ENCODE measurements around the gene ADGRL3.

The ADGRL3 gene

DNA sequence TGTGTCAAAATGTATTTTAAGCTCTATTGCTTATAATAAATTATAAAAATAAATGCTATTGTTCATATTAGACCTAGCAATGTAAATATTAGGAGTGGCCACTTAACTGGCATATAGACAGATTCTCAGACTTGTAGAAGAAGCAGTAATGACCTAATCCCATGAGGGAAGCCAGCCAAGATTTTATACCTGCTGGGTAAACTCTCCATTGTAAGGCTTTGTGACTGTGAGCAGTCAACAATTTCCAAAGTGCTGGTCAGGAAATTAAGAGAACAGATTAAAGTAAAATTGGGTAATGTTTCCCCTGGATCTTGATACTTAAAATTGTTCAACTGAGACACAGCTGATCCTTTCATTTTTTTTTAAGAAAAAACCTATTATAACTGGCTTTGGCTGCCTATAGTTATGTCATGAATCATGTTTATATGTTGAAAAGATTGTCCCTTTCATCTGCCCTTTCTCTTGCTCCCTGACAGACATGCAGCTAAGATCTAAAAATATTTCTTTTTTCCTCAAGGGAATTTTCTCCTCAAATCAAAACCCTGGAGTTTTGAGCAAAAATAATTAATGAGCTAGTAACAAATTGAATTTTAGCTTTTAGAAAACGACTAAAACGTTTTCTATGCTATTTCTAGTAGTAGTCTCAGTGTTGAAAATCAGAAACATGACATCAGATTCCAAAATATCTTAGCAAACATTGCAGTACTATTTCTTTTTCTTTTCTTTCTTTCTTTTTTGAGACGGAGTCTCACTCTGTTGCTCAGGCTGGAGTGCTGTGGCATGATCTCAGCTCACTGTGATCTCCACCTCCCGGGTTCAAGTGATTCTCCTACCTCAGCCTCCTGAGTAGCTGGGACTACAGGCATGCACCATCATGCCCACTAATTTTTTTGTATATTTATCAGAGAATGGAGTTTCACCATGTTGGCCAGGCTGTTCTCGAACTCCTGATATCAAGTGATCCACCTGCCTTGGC is 77.9 kb downstream of the ADGRL3 start:
- peak; percentile 4 for DNase-seq

GRCh38 chr4:61292322-61292721 is 92.2 kb downstream of the ADGRL3 start:
- no peak for DNase-seq

- no peak for DNase-seq
Measured at GRCh38 chr4:61293707-61294400, 93.7 kb downstream of the ADGRL3 start.

DNA sequence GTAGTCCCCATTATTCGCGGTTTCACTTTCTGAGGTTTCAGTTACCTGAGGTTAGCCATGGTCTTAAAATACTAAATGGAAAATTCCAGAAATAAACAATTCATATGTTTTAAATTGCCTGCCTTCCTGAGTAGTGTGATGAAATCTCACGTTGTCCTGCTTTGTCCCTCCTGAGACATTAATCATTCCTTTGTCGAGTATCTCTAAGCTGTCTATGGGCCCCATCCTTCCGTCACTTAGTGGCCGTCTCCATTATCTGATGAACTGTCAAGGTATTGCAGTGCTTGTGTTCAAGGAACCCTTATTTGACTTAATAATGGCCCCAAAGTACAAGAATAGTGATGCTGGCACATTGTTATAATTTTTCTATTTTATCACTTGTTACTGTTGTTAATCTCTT is 94.8 kb downstream of the ADGRL3 start:
- DNase-seq, result no peak

DNA sequence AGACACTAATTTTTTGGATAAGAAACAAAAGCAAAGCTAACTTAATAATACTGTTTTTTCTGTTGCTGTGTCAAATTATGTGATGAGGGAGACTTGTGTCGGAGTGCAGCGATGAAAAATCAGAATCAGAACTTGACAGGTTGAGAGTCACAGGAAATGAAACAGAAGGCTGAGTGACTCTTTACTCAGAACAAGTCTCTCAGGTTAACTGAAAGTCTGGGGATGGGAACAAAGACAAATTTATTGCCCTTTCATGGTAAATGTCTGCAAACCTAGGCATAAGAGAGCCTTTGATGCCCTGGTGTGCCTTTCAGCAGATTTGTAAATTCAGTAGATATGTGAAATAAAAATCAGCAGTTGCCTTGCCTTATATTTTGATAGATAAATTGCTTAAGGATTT is 96.0 kb downstream of the ADGRL3 start:
- no peak for DNase-seq

GRCh38 chr4:61298178-61298740 is 98.1 kb downstream of the ADGRL3 start:
- DNase-seq, result peak; percentile 28

GRCh38 chr4:61299316-61299715 is 99.2 kb downstream of the ADGRL3 start:
- no peak for DNase-seq

DNA sequence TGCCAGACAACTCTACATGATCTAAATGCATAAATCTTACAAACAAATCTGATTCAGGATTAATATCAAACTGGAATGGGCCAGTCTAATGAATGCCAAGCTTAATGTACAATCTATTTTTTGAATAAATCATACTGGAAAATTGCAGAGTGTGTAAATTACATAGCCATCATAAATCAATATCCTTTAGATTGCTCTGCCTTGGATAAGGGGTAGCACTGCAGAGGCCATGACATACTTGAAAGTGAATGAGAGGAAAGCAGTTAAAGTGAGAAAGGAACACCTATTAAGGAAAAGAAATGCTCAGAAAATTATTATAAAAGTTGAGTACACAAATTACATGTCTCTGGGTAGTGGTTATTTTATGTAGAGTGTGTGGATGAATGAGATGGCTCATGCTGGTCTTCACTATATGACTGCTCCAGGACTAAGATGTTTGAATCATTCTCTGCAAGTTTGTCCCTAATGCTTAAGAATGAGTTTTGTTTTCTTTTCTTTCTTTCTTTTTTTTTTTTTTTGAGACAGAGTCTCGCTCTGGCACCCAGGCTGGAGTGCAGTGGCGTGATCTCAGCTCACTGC is 100.2 kb downstream of the ADGRL3 start:
- no peak for DNase-seq

DNA sequence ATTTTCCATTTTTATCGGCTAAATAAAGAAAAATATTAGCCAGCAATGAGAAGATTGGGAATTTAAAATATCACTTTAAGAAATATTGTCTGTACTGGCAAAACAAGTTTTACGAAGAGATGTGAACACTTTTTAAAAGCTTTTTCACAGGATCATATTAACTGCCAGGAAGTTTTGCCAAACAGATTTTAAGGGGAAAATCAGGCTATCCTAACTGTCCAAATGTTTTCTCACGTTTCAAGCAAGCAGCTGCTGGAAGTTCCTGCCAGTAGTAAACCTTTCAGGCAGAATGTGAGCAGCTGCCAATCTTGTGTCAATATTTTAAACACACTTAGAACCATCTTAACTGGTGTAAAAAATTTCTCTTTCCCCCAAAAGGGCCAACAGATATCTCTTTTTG is 101.1 kb downstream of the ADGRL3 start:
- no peak for DNase-seq

GRCh38 chr4:61308033-61308432 is 107.9 kb downstream of the ADGRL3 start:
- DNase-seq, result no peak

- DNase-seq, result no peak
Measured at GRCh38 chr4:61309616-61310015, 109.5 kb downstream of the ADGRL3 start.

DNA sequence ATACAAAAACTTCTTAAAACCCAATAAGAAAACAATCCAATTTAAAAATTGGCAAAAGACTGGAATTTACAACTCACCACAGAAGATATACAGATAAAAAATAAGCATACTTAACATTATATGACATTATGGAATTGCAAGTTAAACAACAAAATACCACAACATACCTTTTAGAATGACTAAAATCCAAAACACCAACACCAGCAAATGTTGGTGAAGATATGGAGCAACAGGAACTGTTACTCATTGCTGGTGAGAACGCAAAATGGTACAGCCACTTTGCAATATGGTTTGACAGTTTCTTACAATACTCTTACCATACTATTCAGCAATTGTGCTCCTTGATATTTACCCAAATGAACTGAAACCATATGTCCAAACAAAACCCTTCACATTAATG is 112.4 kb downstream of the ADGRL3 start:
- DNase-seq, result peak; percentile 78

GRCh38 chr4:61318431-61318830 is 118.3 kb downstream of the ADGRL3 start:
- no peak for DNase-seq

GRCh38 chr4:61319156-61319555 is 119.0 kb downstream of the ADGRL3 start:
- DNase-seq, result no peak

GRCh38 chr4:61320154-61320553 is 120.0 kb downstream of the ADGRL3 start:
- peak; percentile 8 for DNase-seq

DNA sequence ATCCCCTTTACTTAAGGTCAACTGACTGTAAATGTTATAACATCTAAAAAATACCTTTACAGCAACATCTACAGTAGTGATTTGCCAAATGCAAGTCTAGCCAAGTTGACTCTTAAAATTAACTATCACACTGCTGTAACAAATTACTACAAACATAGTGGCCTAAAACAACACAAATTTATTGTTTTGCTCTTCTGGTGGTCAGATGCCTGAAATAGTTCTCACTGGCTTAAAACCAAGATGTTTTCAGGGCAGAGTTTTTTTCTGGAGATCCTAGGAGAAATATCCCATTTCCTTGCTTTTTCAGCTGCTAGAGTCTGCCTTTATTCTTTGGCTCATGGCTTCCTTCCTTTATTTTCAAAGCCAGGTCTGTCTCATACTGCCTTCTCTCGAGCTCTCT is 120.5 kb downstream of the ADGRL3 start:
- DNase-seq, result peak; percentile 42

DNA sequence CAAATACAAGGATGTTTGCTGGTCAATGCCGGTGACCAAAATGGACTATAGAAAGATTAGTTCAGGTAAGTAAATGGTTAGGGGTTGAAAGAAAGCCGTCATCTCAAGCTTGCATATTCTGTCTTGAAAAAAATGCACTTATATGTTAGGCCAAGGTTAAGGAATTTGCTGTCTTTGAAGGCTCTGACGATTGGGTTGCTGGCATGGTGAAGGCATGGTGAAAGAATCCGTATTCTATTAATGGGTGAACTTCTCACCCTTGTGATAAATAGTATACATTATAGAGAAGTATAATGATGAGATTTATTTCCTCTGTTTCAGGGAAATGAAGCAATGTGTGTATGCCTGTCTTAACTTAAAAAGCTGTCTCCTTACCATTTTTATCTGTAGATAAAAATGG is 132.6 kb downstream of the ADGRL3 start:
- peak; percentile 4 for DNase-seq

GRCh38 chr4:61333490-61333889 is 133.4 kb downstream of the ADGRL3 start:
- no peak for DNase-seq

DNA sequence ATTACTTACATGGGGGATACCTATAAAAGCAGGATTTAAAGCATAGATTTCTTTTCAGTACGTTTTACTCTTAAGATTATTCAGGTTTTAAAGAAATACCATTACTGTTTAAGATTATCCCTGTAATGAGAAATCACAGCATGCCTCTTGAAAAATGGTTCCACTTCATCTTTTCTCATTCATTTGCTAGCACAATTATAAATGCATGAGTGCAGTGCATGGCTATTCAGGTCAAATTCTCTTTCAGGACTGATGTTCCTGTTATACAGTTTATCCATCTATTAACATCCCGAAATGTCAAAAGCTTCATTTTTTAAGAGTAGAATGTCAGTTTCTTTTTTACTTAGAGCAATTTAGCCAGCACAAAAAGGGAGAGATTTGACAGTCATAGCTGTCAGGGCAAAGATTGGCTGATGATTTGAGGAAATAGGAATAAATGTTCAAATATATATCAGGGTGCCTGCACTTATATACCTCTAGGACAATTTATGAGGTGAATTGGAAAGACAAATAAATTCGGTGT is 135.2 kb downstream of the ADGRL3 start:
- DNase-seq, result no peak

- DNase-seq, result no peak
Measured at GRCh38 chr4:61336488-61336887, 136.4 kb downstream of the ADGRL3 start.

GRCh38 chr4:61336916-61337315 is 136.8 kb downstream of the ADGRL3 start:
- DNase-seq, result no peak

- no peak for DNase-seq
Measured at GRCh38 chr4:61342061-61342460, 141.9 kb downstream of the ADGRL3 start.

DNA sequence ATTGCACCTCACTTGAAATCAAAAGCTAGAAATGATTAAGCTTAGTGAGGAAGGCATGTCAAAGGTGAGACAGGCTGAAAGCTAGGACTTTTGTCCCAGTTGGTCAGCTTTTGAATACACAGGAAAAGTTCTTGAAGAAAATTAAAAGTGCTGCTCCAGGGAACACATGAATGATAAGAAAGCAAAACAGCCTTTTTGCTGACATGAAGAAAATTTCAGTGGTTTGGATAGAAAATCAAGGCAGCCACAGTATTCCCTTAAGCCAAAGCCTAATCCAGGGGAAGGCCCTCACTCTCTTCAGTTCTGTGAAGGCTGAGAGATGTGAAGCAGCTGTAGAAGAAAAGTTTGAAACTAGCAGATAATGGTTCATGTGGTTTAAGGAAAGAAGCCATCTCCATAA is 150.8 kb downstream of the ADGRL3 start:
- DNase-seq, result no peak

Data from fibroblast of skin of scalp (primary cell).